Stimulated activated CD4-positive, alpha-beta T cell treated with anti-CD3 and anti-CD28 coated beads, Interleukin-15, amount 100 ng/mL, for 24 hours (primary cell): ENCODE results near the gene CDC20.

ENCODE experiments used
- DNase-seq: peaks from one replicate; pipeline ENCODE4 v3.0.0-alpha.2; 2020

CDC20 gene

DNA sequence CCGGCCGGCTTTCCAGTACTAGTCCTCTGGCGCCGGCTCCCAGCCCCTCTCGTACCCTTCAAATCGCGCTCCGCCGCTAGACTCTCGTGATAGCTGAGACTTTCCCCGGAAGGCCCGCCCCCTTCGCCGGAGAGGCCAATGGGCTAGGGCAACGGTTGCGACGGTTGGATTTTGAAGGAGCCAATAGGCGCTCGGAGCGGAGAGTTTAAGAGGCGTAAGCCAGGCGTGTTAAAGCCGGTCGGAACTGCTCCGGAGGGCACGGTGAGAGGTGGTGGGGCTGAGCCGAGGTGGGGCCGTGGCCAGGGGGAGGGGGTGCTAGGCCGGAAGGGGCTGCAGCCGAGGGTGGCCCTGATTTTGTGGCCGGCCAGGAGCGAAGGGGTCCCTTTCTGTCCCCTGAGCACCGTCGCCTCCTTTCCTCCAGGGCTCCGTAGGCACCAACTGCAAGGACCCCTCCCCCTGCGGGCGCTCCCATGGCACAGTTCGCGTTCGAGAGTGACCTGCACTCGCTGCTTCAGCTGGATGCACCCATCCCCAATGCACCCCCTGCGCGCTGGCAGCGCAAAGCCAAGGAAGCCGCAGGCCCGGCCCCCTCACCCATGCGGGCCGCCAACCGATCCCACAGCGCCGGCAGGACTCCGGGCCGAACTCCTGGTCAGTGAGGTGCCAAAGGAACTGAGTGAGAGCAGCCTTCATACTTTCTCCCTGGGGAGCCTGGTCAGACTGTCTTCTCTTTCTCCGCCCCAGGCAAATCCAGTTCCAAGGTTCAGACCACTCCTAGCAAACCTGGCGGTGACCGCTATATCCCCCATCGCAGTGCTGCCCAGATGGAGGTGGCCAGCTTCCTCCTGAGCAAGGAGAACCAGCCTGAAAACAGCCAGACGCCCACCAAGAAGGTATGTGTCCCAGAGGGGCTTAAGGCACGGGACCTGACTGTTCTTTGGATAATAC lies at the start of gene CDC20:
Gene CDC20, plus strand, starts transcription at position 236 of the 948 bp plus-strand sequence. Its CDS starts 235 bp downstream, at position 471.
- peak; percentile 100 for DNase-seq

DNA sequence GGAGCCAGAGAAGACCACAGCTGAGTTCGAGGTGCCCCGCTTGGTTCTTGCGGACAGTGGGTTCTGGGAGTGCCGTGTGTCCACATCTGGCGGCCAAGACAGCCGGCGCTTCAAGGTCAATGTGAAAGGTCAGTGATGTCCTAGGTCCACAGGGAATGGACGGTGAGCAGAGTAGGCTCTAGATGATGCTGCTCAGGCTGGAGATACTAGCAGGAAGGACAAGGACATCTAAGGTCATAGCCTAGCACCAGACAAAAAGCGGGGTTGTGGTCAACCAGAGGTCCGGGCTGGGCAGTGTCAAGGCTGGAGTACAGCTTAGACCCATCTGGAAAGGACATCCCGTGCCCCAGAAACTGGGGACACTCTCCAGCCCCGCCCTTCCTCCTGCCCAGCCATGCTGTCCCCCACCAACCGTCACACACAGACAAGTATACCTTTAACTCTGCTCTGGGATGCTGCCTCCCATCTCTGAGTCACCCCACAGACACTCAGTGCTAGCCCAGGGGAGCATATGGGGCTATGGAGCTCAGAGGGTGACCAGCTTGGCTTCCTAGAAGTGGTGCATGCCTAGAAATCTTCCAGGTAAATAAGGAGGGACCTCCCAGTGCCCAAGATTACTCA lies 49.3 kb upstream of the CDC20 start:
- no peak for DNase-seq

DNA sequence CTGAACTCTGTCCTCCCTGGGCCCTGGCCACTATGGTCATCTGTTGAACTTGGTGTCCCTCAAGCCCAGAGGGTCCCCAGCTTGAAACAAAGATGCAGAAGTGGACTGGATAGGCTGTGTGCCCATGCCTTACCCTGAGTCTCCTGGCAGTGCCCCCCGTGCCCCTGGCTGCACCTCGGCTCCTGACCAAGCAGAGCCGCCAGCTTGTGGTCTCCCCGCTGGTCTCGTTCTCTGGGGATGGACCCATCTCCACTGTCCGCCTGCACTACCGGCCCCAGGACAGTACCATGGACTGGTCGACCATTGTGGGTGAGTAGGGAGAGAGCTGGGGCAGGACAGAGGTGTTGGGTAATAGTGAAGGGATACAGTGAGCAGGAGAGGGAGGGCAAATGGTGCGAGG lies 47.3 kb upstream of the CDC20 start:
- no peak for DNase-seq

DNA sequence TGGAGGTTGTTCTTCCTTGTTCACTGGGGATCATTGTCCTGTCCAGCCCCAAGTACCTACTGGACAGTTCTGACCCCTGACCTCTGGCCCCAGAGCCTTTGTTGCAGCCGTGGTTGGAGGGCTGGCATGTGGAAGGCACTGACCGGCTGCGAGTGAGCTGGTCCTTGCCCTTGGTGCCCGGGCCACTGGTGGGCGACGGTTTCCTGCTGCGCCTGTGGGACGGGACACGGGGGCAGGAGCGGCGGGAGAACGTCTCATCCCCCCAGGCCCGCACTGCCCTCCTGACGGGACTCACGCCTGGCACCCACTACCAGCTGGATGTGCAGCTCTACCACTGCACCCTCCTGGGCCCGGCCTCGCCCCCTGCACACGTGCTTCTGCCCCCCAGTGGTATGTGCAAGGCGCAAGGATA lies 46.6 kb upstream of the CDC20 start:
- no peak for DNase-seq

DNA sequence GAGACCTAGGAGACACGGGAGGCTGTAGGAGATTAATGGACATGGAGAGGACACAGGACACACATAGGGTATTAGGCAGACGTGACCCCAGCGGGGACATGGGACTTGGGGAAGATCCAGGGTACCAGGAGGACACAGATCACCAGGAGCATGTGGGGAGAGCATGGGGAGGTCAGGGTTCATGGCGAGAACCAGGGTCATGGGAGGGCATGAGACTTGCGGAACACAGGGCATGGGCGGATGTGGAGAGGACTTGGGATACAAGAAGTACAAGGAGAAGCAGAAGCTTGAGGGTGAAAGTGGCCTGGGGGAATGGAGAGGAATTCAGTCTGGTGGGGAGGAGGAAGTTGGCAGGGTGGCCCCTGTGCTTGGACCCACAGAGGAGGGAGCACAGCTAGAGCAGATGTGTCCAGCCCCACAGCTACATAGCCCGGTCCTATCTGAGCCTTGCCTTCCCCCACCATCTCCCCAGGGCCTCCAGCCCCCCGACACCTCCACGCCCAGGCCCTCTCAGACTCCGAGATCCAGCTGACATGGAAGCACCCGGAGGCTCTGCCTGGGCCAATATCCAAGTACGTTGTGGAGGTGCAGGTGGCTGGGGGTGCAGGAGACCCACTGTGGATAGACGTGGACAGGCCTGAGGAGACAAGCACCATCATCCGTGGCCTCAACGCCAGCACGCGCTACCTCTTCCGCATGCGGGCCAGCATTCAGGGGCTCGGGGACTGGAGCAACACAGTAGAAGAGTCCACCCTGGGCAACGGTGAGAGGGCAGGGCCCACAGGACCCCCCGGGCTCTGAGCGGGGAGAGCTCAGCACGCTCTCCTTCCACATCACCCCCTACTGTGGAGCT lies 45.9 kb upstream of the CDC20 start:
- no peak for DNase-seq

DNA sequence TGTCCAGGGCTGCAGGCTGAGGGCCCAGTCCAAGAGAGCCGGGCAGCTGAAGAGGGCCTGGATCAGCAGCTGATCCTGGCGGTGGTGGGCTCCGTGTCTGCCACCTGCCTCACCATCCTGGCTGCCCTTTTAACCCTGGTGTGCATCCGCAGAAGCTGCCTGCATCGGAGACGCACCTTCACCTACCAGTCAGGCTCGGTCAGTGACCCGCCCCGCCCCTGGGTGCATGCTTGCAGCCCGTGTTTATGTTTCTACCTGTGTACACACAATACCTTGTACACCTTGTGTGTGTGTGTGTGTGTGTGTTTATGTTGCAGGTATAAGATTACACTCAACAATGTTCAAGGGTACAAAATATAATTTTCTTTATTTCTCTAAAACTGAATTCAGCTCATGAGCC lies 45.0 kb upstream of the CDC20 start:
- no peak for DNase-seq

DNA sequence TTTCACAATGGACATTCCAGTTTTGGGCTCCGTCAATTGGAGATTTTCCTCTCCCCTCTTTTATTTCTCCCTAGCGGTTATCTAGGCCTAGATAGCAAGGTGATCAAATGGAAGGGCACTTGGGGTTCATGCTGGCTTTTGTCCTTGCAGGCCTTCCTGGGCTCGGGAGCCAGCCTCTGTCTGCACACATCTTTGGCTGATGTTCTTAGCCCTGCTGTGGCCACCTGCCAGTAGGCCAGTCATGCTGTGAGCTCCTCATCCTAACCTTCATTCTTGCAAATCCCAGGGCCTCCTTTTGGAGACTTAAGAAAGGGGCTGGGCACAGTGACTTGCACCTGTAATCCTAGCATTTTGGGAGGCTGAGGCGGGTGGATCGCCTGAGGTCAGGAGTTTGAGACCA lies 44.5 kb upstream of the CDC20 start:
- no peak for DNase-seq

DNA sequence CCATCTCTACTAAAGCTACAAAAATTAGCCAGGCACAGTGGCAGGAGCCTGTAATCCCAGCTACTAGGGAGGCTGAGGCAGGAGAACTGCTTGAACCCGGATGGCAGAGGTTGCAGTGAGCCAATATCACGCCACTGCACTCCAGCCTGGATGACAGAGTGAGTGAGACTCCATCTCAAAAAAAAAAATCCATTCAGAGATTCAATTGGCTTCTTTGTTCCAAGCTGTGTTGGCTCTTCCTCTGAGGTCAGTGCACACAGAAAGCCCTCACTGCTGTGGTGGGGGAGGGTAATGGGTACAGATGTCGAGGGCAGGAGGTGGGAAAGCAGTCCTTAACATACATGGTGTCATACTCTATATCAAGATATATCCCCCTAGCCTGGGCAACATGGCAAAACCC lies 43.3 kb upstream of the CDC20 start:
- no peak for DNase-seq

DNA sequence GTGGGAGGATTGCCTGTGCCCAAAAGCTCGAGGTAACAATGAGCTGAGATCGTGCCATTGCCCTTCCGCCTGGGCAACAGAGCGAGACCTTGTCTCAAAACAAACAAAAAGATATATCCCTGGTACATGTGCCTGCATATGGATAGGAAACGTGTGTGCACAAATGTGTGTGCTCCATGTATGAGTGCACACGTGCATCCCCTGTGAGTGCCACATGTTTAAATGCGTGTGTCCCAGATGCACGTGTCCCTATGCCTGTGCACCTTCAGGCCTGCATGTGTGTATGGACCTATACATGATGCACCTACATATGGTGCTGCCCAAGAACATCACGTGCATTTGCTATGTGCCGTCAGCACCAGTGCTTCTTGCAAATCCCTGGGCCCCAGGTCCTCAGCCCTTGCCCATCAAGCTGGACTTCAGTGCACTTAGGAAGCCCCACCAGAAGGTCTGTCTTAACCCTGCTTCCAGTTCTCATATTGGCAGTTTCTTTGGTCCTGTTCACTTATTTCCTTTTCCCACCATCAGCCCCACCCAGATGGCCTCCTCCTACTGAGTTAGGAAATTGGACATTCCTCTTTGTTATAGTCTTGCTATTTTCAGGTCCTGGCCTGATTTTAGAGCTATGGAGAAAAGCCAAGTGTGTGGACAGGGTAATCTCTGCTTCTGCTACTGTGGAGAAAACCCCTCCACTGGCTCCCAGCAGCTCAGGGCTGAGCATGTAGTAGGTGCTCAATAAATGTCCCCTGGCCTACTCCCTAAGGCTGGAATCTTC lies 42.6 kb upstream of the CDC20 start:
- no peak for DNase-seq

DNA sequence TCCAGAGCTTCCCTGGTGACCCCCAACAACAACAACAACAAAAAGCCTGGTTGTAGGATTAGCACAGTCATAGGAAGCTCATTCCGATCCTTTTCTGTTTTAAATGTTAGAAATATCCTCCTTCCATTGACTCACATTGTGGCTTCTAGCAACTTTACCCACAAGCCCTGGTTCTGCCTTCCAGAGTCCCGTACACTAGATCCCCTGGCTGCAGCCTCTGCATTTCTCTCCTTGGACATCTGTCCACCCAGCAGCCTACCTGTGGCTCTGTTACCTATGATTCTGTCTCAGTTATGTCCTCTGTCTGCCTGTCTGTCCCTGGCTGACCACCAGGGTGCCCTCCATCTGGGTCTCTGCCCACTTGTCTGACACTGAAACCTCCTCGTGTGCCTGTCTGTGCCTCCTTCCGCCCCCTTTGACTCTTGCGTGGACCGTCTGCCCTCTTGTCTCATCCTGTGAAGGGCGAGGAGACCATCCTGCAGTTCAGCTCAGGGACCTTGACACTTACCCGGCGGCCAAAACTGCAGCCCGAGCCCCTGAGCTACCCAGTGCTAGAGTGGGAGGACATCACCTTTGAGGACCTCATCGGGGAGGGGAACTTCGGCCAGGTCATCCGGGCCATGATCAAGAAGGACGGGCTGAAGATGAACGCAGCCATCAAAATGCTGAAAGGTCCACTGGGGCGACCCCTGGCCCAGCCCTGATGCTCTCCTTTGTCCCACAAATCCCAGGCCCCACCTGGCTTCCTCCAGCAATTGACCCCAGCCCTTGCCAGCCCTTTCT lies 41.9 kb upstream of the CDC20 start:
- DNase-seq: no peak

DNA sequence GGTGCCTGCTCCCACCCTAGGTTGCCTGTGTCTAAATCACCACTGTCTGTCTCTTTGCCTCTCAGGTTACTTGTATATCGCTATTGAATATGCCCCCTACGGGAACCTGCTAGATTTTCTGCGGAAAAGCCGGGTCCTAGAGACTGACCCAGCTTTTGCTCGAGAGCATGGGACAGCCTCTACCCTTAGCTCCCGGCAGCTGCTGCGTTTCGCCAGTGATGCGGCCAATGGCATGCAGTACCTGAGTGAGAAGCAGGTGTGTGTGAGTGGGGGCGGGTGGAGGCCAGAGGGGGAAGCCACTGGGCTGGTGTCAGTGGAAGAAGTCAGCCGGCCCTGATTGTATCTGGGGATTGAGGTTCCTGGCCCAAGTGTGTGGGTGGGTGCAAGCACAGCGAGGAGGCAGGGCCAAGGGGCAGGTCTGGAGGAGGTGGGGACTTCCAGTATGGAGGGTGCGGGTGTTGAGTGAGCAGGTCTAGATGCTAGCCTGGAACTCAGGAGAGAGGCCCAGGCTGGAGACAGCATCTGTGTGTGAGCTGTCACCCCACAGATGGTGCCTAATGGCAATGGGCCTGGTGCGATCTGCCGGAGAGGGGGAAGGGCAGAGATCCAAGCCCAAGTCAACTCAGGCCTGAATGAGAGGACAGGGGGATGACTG lies 40.8 kb upstream of the CDC20 start:
- DNase-seq: peak; percentile 5

DNA sequence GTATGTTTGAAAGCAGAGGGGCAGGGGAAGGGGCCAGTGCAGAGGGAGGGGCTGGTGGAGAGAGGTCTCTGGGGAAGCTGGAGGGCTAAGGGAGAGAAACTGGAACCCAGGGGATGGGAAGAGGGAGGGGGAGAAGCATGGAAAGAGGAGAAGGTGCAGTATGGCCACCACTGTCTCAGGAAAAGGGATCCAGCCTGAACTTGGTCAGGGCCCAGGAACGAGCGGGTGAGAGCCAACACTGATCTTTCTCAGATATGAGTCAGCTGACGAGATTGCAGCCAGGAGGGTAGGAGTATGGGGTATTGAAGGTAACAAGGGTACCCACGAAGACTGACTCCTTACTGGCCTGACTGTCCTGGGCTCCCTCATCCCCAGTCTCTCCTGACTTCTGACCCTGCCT lies 40.0 kb upstream of the CDC20 start:
- no peak for DNase-seq

DNA sequence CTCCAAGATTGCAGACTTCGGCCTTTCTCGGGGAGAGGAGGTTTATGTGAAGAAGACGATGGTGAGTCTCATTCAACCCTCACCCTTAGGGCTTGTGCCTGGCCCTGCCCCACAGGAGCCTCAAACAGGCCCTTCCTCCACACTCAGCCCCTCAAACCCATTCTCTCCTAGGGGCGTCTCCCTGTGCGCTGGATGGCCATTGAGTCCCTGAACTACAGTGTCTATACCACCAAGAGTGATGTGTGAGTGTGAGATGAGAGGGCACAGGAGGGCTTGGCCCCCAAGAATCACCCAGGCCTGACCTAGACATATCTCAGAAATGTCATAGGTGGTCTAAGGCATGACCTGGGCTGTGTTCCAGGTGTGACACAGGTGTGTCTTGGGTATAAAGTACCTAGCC lies 39.5 kb upstream of the CDC20 start:
- DNase-seq: no peak

DNA sequence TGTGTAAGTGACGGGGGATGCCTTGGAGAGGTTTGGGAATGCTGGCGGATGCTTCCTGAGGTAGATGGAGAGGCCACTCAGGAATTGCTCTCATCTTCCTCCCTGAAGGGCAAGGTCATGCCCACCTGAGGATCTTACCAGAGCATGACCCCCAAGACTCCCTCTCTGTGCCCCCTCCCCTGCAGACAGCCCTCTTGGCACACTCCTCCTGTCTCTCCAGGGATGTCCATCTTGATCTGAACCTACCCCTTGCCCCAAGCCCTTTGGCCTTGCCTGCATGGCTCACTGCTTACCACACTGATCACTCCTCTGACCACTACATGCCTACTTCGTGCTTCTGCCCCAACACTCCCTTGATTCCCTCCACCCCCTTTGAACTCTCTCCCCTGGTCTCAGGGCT lies 39.0 kb upstream of the CDC20 start:
- DNase-seq: no peak

DNA sequence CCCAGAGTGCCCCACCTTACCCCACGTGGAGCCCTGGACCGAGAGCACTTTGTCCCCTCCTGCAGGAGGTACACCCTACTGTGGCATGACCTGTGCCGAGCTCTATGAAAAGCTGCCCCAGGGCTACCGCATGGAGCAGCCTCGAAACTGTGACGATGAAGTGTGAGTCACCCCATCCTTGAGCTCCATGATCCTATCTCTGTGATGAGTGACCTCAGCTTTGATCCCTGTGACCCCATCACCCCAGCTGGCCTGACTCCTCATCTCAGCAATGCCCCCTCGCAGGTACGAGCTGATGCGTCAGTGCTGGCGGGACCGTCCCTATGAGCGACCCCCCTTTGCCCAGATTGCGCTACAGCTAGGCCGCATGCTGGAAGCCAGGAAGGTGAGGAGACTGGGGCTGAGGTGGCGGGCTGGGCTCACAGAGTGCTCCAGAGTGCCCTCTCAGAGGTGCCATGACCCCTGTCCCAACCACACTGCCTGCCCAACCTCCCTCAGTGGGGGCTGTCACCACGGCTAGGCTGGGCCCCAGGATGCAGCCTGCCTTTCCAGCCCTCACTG lies 37.4 kb upstream of the CDC20 start:
- no peak for DNase-seq

DNA sequence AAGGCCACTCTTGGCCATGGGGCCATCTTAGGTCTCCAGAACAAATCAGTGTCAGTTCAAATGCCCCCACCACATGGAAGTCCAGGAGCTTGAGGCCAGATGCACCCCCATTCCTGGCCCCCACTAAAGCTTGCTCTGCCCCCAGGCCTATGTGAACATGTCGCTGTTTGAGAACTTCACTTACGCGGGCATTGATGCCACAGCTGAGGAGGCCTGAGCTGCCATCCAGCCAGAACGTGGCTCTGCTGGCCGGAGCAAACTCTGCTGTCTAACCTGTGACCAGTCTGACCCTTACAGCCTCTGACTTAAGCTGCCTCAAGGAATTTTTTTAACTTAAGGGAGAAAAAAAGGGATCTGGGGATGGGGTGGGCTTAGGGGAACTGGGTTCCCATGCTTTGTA lies 36.3 kb upstream of the CDC20 start:
- no peak for DNase-seq

DNA sequence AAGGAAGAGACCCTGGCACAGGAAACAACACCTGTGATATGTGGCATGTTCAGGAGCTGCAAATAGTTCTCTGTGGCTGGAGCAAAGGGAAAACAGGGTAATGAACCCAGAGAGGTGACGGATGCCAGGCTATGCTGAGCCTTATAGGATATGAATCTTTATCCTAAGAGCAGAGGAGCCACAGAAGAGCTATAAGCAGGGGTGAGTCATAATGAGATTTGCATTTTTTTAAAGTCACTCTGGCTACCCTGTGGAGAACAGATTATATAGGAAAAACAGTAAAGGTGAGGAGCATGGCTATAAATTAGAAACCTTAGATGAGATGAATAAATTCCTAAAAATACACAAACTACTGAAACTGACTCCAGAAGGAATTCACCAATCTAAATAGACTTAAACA lies 34.0 kb upstream of the CDC20 start:
- no peak for DNase-seq

DNA sequence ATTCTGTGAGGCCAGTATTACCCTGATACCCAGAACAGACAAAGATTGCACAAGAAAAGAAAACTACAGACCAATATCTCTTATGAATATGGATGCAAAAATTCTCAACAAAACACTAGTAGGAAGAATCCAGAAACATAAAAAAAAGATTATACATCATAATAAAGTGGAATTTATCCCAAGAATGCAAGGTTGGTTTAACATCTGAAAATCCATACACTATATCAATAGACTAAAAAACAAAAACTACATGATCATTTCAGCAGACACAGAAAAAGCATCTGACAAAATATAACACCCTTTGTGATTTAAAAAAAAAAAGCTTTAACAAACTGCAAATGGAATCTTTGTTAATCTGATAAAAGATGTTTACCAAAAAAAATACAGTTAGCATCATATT lies 33.4 kb upstream of the CDC20 start:
- no peak for DNase-seq

DNA sequence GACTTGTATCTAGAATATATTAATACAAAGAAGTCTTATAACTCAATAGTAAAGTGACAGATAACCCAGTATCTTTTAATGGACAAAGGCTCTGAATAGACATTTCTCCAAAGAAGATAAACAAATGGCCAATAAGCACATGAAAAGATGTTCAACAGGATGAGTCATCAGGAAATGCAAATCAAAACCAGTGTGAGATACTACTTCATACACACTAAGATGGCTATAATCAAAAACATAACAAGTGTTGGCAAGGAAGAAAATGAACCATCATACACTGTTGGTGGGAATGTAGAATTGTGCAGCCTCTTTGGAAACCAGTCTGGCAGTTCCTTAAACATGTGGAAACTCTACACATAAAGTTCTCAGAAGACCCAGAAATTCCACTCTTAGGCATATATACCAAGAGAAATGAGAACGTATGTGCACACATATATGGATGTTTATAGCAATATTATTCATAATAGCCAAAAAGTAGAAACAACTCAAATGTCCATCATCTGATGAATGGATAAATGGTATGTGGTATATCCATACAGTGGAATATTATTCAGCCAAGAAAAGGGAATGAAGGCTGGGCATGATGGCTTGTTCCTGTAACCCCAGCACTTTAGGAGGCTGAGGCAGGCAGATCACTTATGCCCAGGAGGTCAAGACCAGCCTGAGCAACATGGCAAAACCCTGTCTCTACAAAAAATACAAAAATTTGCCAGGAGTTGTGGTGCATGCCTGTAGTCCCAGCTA lies 31.1 kb upstream of the CDC20 start:
- no peak for DNase-seq
